GM18498 (cell line): ENCODE results near the gene SCNN1G.

Experiments used
- ATAC-seq: cut with Tn5 transposase; IDR thresholded peaks from one replicate; pipeline ENCODE4 v1.9.1; 2021; ENCODE audit warnings: mild to moderate bottlenecking, moderate library complexity; ENCODE audit not compliant: unreplicated experiment

Gene SCNN1G

DNA sequence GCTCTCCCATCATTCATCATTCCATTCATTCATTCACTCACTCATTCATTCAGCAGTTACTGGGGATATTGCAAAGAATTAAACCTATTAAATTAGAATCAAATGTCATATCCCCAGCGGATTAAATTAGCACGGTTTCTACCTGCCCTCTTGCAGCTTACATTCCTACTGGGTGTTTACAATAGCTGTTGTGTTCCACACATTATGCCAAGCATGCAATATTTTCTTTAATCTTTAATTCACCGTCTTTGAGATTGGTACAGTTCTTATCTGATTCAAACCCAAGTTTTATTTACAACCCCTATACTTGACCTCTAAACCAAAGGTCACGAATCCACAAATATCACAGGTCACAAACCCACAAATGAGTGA is 32.6 kb upstream of the SCNN1G start:
- ATAC-seq: no peak

DNA sequence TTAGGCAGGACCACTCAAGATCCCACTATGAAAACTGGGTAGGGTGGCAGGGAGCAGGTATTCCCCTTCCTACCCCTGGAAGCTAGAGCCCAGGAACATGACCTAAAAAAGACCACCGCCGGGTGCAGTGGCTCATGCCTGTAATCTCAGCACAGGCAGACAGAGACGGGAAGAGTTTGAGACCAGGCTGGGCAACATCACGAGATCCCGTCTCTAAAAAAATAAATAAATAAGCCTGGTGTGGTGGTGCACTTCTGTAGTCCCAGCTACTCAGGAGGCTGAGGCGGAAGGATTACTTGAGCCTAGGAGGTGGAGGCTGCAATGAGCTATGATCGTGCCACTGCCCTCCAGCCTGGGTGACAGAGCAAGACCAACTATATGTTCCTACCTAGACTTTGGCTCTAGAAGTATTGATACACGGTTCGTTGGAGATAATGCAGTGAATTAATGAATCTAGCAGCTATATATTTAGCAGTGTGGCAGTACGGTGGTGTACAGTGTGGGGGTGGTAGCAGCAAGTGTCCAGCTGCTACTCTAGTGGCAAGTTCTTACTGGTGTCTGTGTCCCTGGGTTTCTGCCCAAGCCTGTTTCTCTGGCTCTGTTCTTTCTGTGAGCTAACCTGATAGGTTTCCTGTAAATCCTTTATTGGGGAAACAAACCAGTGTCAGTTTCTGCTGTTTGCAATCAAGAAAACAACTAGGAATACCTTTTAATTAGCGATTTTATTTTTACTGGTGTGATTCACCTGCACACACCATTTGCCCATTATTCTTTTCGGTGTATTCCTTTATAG is 30.0 kb upstream of the SCNN1G start:
- ATAC-seq: no peak

DNA sequence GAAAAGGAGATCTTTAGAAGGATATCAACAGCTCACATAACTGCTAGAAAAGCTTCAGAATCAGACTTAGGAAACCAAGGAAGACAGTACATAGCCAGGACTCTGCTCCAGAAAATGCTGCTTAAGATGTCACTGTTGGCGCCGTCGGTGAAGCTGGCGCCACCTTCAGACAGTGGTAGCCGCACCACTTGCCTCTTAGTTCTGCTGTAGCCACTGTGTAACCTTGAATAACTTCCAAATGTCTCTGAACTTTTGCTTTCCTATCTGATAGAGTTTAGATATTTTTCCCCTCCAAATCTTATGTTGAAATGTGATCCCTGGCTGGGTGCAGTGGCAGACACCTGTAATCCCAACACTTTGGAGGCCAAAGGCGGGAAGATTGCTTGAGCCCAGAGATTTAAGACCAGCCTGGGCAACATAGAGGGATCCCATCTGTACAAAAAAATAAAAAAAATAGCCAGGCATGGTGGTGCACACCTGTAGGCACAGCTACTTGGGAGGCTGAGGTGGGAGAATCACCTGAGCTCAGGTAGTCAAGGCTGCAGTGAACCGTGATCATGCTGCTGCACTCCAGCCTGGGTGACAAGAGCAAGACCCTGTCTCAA is 27.0 kb upstream of the SCNN1G start:
- ATAC-seq: no peak

DNA sequence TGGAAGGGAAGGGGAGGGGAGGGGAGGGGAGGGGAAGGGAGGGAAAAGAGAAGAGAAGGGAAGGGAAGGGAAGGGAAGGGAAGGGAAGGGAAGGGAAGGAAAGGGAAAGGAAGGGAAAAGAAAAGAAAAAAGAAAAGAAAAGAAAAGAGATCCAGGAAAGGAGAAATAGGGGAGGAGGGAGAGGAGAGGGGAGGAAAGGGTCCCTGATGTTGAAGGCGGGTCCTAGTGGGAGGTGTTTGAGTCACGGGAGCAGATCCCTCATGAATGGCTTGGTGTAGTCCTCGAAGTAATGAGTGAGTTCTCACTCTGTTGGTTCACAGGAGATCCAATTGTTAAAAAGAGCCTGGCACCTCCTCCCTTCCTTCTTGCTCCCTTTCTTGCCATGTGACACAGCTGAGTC is 26.4 kb upstream of the SCNN1G start:
- ATAC-seq: no peak

DNA sequence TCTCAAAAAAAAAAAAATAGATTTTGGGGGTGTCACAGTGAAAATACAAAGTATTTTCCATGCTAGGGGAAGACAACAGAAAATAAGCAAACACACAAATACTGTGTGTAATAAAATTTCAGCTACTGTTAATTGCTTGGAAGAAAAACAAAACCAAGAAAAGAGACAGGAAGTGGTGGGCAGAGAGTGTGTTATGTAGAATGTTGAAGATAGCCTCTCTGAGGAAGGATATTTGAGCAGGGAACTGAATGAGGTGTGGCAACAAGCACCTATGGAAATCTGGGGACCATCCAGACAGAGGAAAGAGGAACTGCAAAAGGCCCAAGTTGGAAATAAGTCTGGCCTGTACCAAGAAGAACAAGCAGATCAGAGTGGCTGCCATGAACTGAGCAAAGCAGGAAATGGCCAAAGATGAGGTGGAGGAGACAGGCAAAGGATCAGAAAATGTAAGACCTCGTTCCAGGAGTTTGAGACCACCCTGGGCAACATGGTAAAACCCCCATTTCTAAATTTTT is 25.5 kb upstream of the SCNN1G start:
- no peak for ATAC-seq

DNA sequence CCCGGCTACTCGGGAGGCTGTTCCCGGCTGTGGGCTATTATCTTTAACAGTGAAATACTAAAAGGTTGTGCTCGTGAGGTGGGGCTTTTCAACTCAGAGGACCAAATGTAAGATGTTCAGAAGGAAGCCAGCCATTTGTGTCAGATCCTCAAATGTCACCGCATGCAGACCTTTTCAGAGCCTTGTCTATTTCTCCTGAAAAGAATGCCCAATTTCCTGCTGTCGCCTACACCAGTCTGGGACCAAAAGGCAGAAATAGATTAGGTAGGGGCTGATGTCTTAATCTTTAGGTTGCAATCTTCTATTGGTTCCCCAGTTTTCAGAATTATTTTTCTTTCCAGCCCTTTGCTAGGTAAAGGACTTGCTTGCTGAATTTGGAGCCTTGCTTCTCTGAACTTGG is 24.4 kb upstream of the SCNN1G start:
- ATAC-seq: no peak

DNA sequence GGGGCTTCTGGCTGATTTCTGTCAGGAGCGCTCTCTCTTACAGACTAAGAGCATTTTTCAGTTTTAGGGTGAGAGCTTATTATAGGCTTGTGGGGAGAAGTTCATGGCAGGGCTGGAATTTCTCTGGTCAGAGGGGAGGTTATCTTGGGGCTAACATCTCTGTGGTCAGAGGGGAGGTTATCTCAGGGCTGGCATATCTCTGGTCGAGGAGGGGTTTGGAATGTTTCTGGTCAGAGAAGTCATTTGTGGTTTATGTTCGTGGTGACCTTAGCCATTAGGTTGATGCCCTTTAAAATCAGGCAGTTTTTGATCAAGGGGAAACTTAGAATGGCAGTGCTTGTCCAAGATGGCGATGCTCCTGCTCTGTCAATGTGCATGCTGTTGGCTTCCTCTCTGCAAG is 22.5 kb upstream of the SCNN1G start:
- no peak for ATAC-seq

DNA sequence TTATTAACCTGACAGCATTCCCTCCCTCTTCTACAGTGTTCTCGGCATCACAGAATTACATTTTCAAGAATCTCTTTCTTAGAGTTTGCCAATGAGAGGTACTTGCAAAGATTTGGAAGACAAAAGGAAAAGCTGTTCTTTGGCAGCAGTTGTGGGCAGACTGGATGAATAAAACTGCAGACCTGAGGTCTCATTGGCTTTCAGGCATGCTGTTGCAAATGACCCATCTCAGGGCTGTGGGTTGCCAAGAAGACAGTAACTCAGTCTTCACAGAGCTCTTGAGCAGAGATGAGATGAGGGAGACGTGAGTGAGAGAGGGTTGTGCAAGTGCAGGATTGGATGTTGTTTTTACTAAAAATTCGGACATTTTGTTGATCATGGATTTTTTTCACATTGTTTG is 22.0 kb upstream of the SCNN1G start:
- ATAC-seq: no peak

DNA sequence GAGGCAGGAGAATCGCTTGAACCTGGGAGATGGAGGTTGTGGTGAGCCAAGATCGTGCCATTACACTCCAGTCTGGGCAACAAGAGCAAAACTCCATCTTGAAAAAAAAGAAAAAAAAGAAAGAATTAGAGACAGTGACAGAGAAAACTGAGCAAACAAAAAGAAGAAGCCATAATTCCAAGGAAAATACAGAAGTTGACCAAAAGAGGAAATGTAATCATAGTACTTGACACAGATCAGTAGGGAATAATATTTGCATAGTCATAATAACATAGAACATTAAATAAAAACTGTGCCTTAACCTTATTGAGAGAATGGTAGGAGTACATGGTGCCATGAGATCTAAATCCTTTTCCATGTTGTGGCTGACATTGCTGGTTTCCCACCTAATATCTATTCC is 18.6 kb upstream of the SCNN1G start:
- ATAC-seq: no peak

DNA sequence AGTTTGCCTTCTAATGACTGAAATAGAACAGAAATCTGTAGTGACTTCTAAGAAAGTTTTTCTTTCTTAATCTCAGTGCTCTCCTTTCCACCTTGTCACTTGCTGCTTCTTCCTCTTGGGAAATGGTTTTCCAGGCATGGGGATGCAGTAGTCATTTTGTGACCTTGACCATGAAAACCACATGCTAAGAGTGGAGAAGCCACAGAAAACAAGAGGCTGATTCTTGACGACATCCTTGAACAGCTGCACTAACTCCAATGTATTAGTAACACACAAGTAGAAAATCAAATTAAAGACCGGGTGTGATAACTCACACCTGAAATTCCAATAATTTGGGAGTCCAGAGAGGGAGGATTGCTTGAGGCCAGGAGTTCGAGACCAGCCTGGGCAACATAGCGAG is 17.8 kb upstream of the SCNN1G start:
- no peak for ATAC-seq

DNA sequence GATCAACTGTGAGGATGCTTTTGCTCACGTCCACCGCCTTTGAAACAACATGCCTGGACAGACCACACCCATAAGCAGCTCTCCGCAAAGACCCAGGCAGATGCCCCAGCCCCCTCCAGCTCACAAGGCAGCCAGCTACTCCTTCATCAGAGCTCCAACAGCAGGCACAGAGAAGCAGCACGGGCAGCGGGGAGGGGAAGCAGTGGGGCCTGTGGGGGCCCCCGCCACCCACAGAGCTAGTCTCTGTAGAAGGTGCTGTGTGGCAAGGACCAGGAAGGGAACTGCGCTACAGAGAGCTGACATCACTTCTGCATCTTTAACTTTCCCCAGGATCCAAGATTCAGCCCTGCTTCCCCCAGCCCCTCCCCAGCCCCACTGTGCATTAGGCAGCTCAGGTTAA is 10.0 kb upstream of the SCNN1G start:
- ATAC-seq: no peak

DNA sequence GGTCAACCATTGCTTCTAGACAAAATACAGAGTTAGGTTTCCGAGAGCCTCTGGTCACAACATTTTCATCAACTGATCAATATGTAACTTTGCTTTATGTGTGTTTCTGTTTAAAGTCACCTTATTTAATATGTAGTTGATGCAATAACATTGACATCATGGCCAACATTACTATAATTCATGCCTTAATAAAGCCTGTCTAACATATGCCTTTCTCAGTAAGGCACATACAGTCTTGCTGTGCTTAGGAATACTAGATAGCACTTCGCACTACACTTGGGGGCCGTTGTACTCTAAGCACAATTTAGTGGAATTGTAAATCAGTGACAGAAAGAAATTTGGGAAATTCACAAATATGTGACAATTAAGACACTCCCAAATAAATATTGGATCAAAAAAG is 9.6 kb upstream of the SCNN1G start:
- no peak for ATAC-seq

DNA sequence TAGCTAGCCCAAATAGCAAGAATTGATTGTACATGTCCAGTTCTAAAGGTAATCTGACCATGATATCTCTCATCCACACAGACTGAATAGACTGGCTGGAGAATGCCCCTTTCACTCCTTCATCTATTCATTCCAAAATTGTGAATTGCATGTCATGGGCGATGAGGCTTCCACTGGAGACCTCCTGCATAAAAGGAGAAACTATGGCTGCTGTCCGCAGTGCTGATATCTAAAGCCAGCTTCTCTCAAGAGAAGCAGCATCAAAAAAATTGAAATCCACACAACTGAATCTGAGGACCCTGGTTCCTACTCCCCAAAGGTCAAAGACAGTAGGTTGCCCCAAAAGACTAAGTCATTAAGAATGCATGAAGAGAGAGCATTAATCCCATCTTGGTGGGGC is 7.9 kb upstream of the SCNN1G start:
- ATAC-seq: no peak

DNA sequence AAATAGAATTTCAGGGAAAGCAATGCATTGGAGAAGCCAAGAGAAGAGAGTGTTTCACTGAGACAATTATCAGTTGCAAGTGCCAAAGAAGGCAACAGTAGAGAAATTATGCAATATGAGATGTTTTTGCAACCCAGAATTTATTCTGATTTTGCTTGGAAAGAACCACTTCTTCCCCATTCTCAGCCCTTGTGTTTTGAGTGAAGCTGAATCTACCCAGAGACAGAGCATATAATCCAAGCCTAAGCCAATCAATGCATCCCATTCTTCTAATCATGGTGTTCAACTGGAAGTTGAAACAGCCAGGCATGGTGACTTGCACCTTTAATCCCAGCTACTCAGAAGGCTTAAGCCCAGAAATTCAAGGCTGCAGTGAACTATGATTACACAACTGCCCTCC is 6.9 kb upstream of the SCNN1G start:
- no peak for ATAC-seq

DNA sequence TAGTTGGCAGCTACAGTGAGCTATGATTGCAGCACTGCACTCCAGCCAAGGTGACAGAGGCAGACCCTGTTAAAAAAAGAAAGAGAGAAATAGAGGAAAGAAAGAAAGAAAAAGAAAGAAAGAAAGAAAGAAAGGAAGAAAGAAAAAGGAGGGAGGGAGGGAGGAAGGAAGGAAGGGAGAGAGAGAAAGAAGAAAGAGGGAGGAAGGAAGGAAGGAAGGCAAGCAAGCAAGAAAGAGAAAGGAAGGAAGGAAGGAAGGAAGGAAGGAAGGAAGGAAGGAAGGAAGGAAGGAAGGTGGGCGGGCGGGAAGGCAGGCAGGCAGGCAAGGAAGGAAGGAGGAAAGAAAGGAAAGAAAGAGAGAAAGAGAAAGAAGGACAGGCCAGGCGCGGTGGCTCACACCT is 1.0 kb upstream of the SCNN1G start:
- no peak for ATAC-seq

DNA sequence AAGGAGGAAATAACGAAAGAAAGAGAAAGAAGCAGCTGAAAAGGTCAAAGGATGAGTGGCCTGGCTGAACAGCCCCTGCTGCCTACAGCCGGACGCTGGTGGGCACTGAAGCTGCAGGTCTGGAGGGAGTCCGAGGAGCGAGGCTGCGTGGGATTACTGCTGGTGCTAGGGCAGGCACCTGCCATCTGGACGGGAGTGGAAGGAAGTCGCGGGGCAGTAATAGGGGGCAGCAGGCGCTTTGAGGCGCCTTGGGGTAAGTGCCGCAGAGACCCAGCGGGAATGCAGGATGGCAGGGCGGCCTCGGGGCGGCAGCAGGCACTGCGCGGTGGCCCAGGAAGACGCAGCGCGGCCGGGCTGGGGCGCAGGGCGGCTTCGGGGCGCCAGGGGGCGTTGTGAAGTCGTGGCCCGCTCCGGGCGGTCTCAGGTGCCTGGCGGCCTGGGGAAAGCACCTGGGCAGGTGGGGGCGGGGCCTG is 303 bp upstream of the SCNN1G start:
- ATAC-seq: peak; percentile 97

DNA sequence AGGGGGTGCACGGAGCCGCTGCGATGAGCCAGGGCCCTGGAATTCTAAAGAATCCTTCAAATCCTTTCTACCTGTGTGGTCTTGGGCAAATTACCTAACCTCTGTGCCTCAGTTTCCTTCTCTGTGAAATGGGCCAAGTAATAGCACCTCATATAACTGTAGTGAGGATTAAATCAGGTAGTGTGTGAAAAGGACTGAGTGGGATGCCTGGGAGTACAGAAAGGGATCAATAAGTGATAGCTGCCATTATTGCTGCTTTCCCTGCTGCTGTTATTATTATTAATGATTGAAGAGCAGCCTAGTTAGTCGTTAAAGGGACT is 958 bp downstream of the SCNN1G start:
- no peak for ATAC-seq

DNA sequence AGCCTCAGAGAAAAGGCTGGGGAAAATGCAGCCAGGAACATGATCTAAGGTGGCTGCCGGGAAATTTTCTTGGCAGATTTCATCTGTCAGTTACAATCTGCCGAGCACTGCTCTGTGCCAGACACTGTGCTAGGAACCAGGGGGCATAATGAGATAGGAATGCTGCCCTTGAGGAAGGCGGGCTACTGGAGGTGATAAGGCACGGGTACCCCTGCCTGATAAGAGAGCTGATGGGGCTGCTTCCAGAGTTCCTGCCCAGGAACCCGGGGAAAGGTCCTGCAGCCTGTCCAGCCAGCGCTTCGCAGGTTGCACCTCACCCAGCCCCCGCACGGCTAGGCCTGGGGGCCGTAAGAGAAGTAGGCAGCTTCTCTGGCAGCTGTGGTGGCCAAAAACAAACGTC is 3.1 kb downstream of the SCNN1G start:
- no peak for ATAC-seq

DNA sequence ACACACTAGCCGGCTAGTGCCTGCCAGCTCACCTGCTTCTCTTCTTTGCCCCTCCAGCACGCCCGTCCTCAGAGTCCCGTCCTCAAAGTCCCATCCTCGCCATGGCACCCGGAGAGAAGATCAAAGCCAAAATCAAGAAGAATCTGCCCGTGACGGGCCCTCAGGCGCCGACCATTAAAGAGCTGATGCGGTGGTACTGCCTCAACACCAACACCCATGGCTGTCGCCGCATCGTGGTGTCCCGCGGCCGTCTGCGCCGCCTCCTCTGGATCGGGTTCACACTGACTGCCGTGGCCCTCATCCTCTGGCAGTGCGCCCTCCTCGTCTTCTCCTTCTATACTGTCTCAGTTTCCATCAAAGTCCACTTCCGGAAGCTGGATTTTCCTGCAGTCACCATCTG is 3.6 kb downstream of the SCNN1G start:
- ATAC-seq: no peak

DNA sequence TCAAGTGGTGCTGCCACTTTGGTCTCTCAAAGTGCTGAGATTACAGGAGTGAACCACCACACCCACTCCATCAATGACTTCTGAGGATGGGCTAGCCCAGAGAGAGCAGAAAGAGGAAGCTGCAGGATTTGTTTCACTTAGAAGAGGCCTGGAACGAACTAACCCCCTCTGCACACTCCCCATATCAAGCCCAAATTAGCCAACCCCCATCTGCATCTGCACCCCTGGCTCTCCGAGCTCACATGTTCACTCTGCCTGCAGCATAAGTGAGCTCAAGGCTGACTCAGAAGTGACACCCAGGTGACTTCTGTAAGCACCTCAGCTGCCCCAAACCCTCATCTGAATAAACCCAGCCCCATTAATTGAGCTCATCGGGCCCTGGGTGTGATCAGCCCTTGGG is 4.8 kb downstream of the SCNN1G start:
- no peak for ATAC-seq

DNA sequence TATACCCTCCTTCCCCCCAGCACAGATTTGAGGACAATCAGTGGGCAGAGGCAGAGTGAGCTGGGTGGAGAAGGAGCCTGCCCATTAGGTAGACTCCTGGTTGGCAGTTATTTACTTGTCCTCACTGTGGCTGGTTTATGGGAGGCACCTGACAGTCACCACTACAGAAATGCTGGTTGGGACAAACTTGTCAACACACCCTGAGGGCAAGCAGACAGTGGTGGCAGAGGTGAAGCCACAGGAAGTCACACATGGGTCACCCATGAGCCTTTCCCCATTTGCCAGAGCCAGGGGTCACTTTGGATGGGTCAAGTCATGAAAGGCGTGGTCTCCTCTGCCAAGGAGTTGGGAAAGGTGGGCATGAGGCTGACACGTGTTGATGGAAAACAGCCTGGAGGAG is 6.4 kb downstream of the SCNN1G start:
- ATAC-seq: no peak

DNA sequence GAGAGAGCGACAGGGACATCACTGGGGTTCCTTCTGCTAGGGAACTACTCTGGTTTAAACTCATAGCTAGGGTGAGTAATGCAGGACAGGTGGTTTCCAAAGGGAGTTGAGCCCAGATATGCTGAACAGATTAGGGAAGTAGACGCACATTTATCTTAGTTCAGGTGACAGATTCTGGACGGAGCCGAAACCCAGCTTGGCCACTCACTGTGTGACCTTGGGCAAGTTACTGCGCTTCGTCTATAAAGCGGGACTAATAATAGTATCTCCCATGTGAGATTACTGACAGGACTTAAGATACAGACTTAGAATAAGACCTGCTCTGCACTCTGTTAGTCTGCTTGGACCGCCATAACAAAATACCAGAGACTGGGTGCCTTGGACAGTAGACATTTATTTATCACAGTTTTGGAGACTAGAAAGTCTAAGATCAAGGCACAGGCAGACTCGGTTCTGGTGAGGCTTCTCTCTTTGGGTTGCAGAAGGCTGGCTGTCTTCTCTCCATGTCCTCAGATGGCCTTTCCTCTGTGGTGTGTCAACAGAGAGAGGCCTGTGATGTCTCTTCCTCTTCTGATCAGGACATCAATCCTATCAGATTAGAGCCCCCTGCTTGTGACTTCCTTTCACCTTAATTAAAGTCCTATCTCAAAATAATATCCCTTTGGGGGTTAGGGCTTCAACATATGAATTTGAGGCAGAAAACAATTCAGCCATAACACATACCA is 12.1 kb downstream of the SCNN1G start:
- no peak for ATAC-seq
